Mesenteric fat pad (tissue), 1 donor: Measurements from ENCODE around the gene GLTPD2. TPM values are rescaled to one million over a fixed set of nuclear protein-coding genes. Genes with fewer than 3 reads are reported as not detected.

Experiments
- DNase-seq: peaks from one replicate; pipeline ENCODE4 v3.0.0-alpha.2; 2020; ENCODE audit warnings: low spot score
- total RNA-seq: library from RNA; stranded (reverse); fragmentation: NEBNext Ultra II Directional; extraction: Animal tissue kit (Norgen Biotek cat#: 25700); gene quantifications from one replicate; pipeline ENCODE4 v1.2.1, GENCODE V29; 2021
- donor health status: DM: yes; HTN: yes; CAD: no.

Gene GLTPD2
- total RNA-seq, 1 donor from 2014 or later = not detected

DNA sequence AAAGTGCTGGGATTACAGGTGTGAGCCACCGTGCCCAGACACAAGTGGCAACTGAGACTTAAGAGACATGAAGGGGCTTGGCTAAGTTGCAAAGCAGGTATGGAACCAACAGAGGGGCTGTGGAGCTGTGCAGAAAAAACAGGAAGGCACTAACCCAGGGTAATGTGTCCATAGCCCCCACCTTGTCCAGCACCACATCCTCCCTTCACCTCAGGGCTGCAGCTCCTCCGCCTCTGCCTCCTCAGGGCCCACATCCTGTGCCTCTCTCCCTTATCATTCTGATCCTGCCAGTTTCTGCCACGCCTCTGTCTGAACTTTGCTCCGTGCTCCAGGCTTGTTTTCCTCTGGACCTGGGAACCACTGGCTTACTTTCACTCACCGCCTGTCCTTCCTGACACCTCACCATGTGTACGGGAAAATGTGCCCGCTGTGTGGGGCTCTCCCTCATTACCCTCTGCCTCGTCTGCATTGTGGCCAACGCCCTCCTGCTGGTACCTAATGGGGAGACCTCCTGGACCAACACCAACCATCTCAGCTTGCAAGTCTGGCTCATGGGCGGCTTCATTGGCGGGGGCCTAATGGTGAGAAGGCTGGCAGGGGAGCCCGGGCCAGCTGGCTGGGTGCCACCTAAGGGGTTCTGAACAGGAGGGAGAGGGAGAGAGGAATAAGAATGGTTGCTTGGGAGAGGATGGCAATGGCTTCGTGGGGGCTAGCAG is 17.1 kb upstream of the GLTPD2 start, which contains the start of gene TM4SF5:
TSS of gene TM4SF5 (plus strand) at position 368 of the 716 bp plus-strand sequence. CDS start at position 405, 37 bp downstream.
- no peak for DNase-seq

- DNase-seq = no peak
Observed at GRCh38 chr17:4772235-4772613, 16.5 kb upstream of the GLTPD2 start.

GRCh38 chr17:4777969-4778760 is 10.6 kb upstream of the GLTPD2 start:
- no peak for DNase-seq

GRCh38 chr17:4780325-4780955 is 8.3 kb upstream of the GLTPD2 start:
- no peak for DNase-seq

DNA sequence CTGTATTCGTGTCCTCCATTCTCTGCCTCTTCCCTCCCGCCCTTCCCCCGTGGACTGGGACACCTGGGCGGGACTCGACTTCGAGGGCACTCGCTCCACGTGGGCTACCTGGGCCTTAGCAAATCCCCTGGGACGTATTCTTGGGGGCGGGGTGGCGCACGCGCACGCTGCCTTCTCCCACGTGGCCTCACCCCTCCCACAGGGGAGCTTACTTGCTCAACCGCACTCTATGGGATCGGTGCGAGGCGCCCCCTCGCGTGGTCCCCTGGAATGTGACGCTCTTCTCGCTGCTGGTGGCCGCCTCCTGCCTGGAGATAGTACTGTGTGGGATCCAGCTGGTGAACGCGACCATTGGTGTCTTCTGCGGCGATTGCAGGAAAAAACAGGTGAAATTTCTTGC is 6.1 kb upstream of the GLTPD2 start:
- no peak for DNase-seq

DNA sequence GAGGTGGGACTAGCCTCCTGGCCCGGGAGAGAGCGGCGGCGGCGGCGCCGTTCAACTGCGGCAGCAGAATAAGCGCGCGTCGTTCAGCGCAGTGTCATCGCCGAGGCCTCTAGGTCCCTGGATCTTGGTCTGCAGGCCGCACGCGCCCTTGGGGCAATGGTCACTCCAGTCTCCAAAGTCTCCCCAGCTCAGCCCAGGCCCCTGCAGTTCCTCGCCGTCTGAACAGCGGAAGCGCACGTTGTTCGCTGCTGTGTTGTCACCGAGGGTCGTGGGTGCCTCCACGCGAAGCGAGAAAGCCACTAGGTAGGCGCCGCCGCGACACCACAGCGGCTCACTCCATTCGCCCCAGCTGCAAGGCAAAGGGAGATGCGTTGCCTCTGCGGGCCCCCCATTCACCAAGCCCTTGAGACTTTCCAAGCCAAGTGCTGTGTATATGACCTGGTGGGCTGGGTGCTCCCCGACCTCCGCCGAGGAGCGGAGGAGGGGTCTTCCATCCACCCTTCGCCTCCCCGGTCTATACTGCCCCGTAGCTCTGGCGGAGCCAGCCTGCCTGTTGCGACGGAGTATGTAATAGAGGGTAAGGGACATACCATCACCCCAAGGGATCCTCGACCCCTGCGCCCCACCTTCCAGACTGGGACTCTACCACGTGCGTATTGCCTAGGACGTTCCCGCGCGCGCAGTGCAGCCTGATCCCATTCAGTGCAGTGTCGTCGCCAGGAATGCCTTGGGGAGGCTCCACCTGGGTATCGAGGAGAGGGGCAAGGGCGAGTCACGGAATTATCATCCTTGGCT is 3.3 kb upstream of the GLTPD2 start:
- DNase-seq = no peak

DNA sequence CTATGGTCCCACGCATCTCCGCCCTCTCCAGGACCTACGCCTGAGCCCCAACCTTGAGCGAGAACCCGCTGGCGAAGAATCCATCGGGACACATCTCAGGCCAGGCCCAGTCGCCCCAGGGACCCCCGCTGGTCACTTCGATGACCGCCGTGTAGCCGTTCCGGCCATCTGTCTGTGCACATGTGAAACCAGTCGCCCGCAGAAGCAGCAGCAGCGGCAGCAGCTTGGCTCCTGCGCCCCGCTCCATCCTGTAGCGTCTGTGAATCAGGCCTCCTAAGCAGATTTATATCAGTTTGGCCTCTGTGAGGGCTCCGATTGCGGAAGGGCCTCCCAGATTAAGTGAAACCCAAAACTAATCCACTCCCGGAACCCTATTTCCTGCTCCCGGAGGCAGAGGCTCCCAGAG is 2.7 kb upstream of the GLTPD2 start, which contains the start of gene VMO1:
TSS of gene VMO1 (minus strand) at position 259 of the 406 bp plus-strand sequence. CDS start at position 247, 12 bp downstream.
- no peak for DNase-seq

- no peak for DNase-seq
Observed at GRCh38 chr17:4786516-4786915, 2.2 kb upstream of the GLTPD2 start.

DNA sequence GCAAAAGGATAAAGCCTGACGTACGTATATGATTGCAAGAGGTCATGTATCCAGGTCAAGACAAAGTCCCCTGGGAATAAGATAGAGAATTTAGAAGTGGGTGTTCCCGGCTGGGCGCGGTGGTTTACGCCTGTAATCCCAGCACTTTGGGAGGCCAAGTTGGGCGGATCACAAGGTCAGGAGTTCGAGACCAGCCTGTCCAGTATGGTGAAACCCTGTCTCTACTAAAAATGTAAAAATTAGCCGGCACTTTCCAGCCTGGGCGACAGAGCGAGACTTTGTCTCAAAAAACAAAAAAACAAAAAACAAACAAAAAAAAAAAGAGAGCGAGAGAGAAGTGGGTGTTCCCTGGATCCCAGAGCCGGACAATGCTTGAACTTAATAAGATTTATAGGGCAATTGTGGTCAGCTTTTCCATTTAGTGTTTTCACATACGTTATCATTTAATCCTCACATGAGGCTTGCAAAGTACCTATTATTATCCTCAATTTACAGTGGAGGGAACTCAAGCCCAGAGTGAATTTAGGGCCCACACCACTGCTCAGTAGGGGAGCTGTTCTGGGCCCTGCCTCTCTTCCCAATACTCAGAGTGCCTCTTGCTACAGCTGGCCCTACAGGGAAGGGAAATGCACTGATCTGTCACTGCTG is 481 bp upstream of the GLTPD2 start:
- DNase-seq = no peak

GRCh38 chr17:4789701-4789950 is 862 bp downstream of the GLTPD2 start:
- no peak for DNase-seq

GRCh38 chr17:4789951-4790704 is 1.4 kb downstream of the GLTPD2 start:
- peak; percentile 94 for DNase-seq

DNA sequence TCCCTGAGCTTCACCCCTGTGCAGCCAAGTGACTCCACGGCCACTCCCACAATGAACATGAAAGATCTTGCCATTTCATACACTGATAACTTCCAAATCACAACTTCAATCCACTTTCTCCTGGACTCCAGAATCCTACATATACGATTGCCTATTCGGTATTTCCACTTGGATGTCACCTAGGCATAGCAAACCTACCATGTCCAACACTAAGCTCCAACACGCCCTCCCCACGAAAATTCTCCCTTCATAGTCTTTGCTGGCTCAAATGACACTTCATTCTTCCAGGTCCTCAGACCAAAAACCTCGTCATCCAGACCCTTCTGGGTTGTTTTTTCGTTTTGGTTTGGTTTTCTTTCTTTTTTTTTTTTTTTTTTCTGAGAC is 1.9 kb downstream of the GLTPD2 start:
- DNase-seq = no peak

DNA sequence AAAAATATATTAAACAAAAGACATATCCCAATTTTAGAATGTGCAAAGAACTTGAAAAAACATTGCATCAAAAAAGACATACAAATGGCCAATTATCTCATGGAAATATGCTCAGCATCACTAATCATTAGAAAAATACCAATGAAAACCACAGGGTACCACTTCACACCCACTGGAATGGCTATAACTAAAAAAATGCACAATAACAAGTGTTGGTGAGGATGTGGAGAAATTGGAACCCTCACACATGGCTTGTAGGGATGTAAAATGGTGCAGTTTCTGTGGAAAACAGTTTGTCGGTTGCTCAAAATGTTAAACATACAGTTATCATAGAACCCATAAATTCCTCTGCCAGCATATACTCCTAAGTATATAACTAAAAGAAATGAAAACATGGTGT is 6.4 kb downstream of the GLTPD2 start:
- no peak for DNase-seq

GRCh38 chr17:4796552-4796920 is 7.8 kb downstream of the GLTPD2 start:
- DNase-seq = no peak

GRCh38 chr17:4800462-4801196 is 11.9 kb downstream of the GLTPD2 start:
- no peak for DNase-seq

DNA sequence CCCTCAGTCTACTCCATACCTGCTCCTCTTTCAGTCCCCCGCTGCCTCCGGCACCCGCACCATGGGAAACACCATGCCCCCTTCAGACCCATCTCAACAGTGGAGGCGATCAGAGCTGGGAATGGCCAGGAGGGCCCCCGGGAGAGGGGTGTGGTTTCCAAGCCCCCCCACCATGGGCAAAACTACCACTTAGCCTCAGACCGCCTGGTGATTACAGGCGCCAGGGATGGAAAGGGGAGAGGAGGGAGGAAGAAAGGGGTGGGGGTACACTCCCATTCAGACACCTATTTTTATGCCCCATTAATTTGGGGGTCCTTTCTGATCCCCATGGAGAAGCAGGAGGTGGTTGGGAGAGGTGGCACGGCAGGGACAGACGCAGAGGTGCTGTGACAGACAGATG is 13.5 kb downstream of the GLTPD2 start, which contains the start of gene C17orf114:
TSS of gene C17orf114 (minus strand) at position 101 of the 400 bp plus-strand sequence.
- no peak for DNase-seq

DNA sequence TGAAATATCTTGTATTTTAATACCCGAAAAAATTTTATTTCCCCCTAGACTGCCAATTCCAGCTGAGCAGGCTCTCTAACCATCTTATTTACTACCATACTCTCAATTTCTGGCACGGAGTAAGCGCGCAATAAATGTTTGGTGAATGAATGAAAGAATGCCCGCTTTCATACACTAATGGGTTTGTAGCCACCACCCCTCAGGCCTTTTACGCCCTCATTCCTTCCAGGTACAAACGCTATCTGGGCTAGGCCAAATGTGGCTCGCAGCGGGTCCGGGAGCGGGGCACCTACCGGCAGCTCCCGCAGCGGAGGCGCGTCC is 17.7 kb downstream of the GLTPD2 start:
- DNase-seq = no peak

DNA sequence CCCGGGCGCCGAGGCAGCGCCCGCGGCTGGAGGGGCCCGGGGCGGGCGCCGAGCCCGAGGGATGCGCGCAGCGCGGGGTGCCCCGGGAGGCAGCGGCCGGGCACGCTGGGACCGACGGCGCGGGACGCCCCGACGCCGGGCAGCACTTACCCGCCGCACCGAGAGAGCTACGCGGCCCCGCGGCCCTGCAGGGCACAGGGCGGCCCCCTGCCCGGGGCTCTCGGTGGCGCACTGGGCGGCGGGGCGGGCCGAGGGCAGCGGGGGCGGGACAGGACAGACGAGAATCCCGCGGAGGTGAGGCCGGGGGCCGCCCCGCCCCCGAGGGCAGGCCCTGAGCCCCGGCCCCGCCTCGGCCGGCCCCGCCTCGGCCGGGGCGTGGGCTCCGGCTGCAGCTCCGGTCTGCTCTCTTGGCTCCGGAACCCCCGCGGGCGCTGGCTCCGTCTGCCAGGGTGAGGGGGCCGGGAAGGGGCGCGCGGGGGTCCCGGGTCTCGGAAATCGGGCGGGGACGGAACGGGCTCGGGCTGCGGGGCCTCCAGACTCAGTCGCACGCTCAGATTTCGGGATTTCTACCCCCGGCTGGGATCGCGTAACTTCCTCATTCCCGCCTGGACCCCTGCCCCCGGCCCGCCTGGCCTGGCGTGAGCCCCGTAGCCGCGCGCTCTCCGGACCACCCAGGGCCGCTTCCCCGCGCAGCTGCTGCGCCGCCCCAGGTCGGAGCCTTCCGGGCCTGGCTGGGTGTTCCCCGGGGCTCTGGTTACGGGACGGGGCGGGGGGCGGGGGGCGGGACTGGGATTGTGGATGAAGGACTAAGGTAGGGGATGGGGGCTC is 18.2 kb downstream of the GLTPD2 start, which contains the start of gene PLD2:
TSS of gene PLD2 (plus strand) at position 376 of the 828 bp plus-strand sequence. CDS start 621 bp downstream, outside the sequence.
- DNase-seq = no peak
